ENCODE results near the gene SARDH. TPM values are rescaled to one million over a fixed set of nuclear protein-coding genes. Genes with fewer than 3 reads are reported as not detected.

Gene SARDH
- total and polyA plus RNA-seq, 2 donors (not counting 1 experiment from before 2014, with no cell fraction given) = 2.5 to 4.8 TPM

- Histone ChIP-seq H3K27ac (ENCODE audit: insufficient read depth, low read length) (no peak overlapping the region), H4K20me1 (ENCODE audit: control insufficient read depth, extremely low read depth, insufficient read depth, low read length) (no peaks in the 10 kb centered on the region), H3K4me2 (ENCODE audit: extremely low read depth, insufficient read depth, low read length) (no peak overlapping the region), H3K36me3 (ENCODE audit: control insufficient read depth, insufficient read depth, low read length) (peaks cover 10% of the 10 kb centered on the region), H3K9ac (ENCODE audit: insufficient read depth, low read length) (no peak overlapping the region), H3K9me3 (ENCODE audit: control insufficient read depth, insufficient read depth, low read depth, low read length) (no peaks in the 10 kb centered on the region), H3K4me1 (ENCODE audit: control insufficient read depth, extremely low read depth, insufficient read depth, low read length) (no peaks in the 10 kb centered on the region), H3K27me3 (ENCODE audit: control insufficient read depth, insufficient read depth, low read length) (no peaks in the 10 kb centered on the region), H2AFZ (ENCODE audit: low read length) (no peak overlapping the region), H3K79me2 (ENCODE audit: control insufficient read depth, insufficient read depth, low read length) (no peaks in the 10 kb centered on the region), H3K4me3 (replicated peaks in 1 of 4; ENCODE audit: control extremely low read depth in 1 of 4, insufficient read depth in 1 of 4, low read depth in 3 of 4, low read length in 4 of 4) (no peak overlapping the region)
- TF ChIP-seq EZH2 (IDR thresholded peaks at IDR 0.05; ENCODE audit: low read length, missing control alignments) (no peak), CTCF (conservative IDR thresholded peaks at IDR 0.05 in 1 of 2, IDR thresholded peaks at IDR 0.05 in 1 of 2; ENCODE audit: low read depth in 1 of 2, low read length in 2 of 2) (no peak)
- DNase-seq (ENCODE audit: low read depth in 2 of 2) = no peak
Measured at GRCh38 chr9:133762488-133763271, 24.5 kb upstream of the SARDH start.

DNA sequence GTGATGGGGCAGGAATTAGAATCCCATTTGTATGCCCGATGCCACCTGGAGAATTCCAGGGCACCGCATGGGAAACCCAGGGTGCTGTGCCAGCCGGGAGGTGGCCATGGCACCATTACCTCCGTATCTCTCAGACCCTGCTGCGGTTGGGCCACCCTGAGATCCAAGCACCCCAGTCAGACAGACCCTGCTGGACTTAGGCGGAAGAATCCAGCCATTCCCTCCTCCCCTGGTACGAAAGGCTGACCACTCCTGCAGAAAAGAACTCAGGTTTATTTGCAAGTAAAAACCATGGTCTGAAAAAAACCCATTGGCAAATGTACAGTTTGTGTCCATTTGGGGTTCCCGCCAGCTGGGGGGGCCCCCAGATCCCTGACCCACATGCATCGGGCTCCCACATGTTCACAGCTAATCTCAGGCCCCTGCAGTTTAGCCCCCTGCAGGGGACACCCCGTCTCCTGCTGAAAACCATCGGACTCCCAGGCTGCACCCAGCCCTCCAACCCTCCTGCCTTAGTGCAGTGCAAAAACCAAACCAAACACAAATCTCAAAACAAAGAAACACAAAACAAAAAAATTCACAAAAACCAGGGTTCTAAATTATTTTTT is 23.6 kb upstream of the SARDH start:
- Histone ChIP-seq H3K9me3 (ENCODE audit: control insufficient read depth, insufficient read depth, low read depth, low read length) (no peaks in the 10 kb centered on the region), H3K4me1 (ENCODE audit: control insufficient read depth, extremely low read depth, insufficient read depth, low read length) (no peaks in the 10 kb centered on the region), H3K27me3 (ENCODE audit: control insufficient read depth, insufficient read depth, low read length) (no peaks in the 10 kb centered on the region), H3K27ac (ENCODE audit: insufficient read depth, low read length) (no peak overlapping the region), H4K20me1 (ENCODE audit: control insufficient read depth, extremely low read depth, insufficient read depth, low read length) (no peaks in the 10 kb centered on the region), H3K9ac (ENCODE audit: insufficient read depth, low read length) (no peak overlapping the region), H2AFZ (ENCODE audit: low read length) (no peak overlapping the region), H3K4me3 (replicated peaks in 1 of 4; ENCODE audit: control extremely low read depth in 1 of 4, insufficient read depth in 1 of 4, low read depth in 3 of 4, low read length in 4 of 4) (no peak overlapping the region), H3K79me2 (ENCODE audit: control insufficient read depth, insufficient read depth, low read length) (no peaks in the 10 kb centered on the region), H3K4me2 (ENCODE audit: extremely low read depth, insufficient read depth, low read length) (no peak overlapping the region), H3K36me3 (ENCODE audit: control insufficient read depth, insufficient read depth, low read length) (peaks cover 7% of the 10 kb centered on the region)
- TF ChIP-seq CTCF (conservative IDR thresholded peaks at IDR 0.05 in 1 of 2, IDR thresholded peaks at IDR 0.05 in 1 of 2; ENCODE audit: low read depth in 1 of 2, low read length in 2 of 2) (no peak), EZH2 (IDR thresholded peaks at IDR 0.05; ENCODE audit: low read length, missing control alignments) (no peak)
- no peak for DNase-seq (ENCODE audit: low read depth in 2 of 2)

- no peak for DNase-seq (ENCODE audit: low read depth in 2 of 2)
- no peaks in the 10 kb centered on the region for H3K27me3 ChIP-seq (ENCODE audit: control insufficient read depth, insufficient read depth, low read length)
Measured at GRCh38 chr9:133760713-133761290, 22.6 kb upstream of the SARDH start.

More at GRCh38 chr9:133760713-133761290, 22.6 kb upstream of the SARDH start:
- no peak overlapping the region for H3K4me3 ChIP-seq (replicated peaks in 1 of 4; ENCODE audit: control extremely low read depth in 1 of 4, insufficient read depth in 1 of 4, low read depth in 3 of 4, low read length in 4 of 4)
- H3K9ac ChIP-seq (ENCODE audit: insufficient read depth, low read length) = no peak overlapping the region
- H3K36me3 ChIP-seq (ENCODE audit: control insufficient read depth, insufficient read depth, low read length) = peaks cover 7% of the 10 kb centered on the region
- no peak overlapping the region for H2AFZ ChIP-seq (ENCODE audit: low read length)
- no peaks in the 10 kb centered on the region for H3K79me2 ChIP-seq (ENCODE audit: control insufficient read depth, insufficient read depth, low read length)
- no peaks in the 10 kb centered on the region for H4K20me1 ChIP-seq (ENCODE audit: control insufficient read depth, extremely low read depth, insufficient read depth, low read length)
- no peak overlapping the region for H3K4me2 ChIP-seq (ENCODE audit: extremely low read depth, insufficient read depth, low read length)
- H3K27ac ChIP-seq (ENCODE audit: insufficient read depth, low read length) = no peak overlapping the region
- H3K4me1 ChIP-seq (ENCODE audit: control insufficient read depth, extremely low read depth, insufficient read depth, low read length) = no peaks in the 10 kb centered on the region
- TF ChIP-seq EZH2 (IDR thresholded peaks at IDR 0.05; ENCODE audit: low read length, missing control alignments) (no peak), CTCF (conservative IDR thresholded peaks at IDR 0.05 in 1 of 2, IDR thresholded peaks at IDR 0.05 in 1 of 2; ENCODE audit: low read depth in 1 of 2, low read length in 2 of 2) (no peak)
- no peaks in the 10 kb centered on the region for H3K9me3 ChIP-seq (ENCODE audit: control insufficient read depth, insufficient read depth, low read depth, low read length)

All from fibroblast of lung (primary cell).